WI38 (cell line): ENCODE measurements around the gene UBAP2L.

Source experiments
- H3K4me3 ChIP-seq: 2 replicates; pipeline ENCODE4 v1.5.1; 2011; ENCODE audit warnings: low read depth, mild to moderate bottlenecking, control low read depth, low read length
- TF ChIP-seq, protein P1 (sequence below): IDR thresholded peaks from 2 replicates; pipeline ENCODE4 v1.5.1; 2012; ENCODE audit warnings: low read depth, mild to moderate bottlenecking, control low read depth, low read length

UBAP2L gene

GRCh38 chr1:154178911-154179811 lies 41.6 kb upstream of the UBAP2L start:
- TF ChIP-seq, protein P1, sequence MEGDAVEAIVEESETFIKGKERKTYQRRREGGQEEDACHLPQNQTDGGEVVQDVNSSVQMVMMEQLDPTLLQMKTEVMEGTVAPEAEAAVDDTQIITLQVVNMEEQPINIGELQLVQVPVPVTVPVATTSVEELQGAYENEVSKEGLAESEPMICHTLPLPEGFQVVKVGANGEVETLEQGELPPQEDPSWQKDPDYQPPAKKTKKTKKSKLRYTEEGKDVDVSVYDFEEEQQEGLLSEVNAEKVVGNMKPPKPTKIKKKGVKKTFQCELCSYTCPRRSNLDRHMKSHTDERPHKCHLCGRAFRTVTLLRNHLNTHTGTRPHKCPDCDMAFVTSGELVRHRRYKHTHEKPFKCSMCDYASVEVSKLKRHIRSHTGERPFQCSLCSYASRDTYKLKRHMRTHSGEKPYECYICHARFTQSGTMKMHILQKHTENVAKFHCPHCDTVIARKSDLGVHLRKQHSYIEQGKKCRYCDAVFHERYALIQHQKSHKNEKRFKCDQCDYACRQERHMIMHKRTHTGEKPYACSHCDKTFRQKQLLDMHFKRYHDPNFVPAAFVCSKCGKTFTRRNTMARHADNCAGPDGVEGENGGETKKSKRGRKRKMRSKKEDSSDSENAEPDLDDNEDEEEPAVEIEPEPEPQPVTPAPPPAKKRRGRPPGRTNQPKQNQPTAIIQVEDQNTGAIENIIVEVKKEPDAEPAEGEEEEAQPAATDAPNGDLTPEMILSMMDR = no peak
- no peak overlapping the region for H3K4me3 ChIP-seq

GRCh38 chr1:154179946-154180687 lies 40.6 kb upstream of the UBAP2L start:
- TF ChIP-seq, protein P1 = no peak
- H3K4me3 ChIP-seq = no peak overlapping the region

- peak overlapping the region; percentile 93 for H3K4me3 ChIP-seq
- TF ChIP-seq, protein P1 = no peak
Measured at GRCh38 chr1:154181944-154182343, 38.8 kb upstream of the UBAP2L start.

GRCh38 chr1:154182344-154183045 lies 38.3 kb upstream of the UBAP2L start:
- TF ChIP-seq, protein P1 = no peak
- peak overlapping the region; percentile 93 for H3K4me3 ChIP-seq

GRCh38 chr1:154183046-154183915 lies 37.5 kb upstream of the UBAP2L start:
- H3K4me3 ChIP-seq = peak overlapping the region; percentile 93
- TF ChIP-seq, protein P1 = no peak

DNA sequence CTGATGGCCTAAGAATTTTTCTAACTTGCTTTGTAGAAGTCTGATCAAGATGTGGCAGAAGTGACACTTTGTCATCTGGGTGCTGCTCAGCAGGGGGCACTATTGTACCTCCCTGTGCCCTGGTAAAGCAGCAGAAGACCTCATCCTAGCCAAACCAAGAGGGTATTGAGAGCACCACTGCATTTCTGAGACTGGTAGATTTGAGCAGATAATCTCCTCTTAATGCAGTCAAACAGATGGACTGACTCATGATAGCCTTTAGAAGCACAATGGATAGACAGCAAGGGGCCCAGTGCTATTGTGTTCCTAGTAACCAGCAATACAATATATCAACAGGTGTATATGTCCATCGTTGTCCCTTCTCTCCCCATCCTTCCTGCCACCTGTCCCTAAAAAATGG lies 34.6 kb upstream of the UBAP2L start:
- H3K4me3 ChIP-seq = no peak overlapping the region
- TF ChIP-seq, protein P1 = 0 out of 2 replicates have a peak, but pooled peaks have one; percentile 17
